Measurements from ENCODE around the gene SLC10A7. TPM values are rescaled to one million over a fixed set of nuclear protein-coding genes. Genes with fewer than 3 reads are reported as not detected.

Gene SLC10A7
- total and polyA plus RNA-seq, 2 of the 4 experiments (the other 2 are of a cell fraction), result 5.2 to 8.4 TPM

GRCh38 chr4:146207410-146207809 lies 314.3 kb downstream of the SLC10A7 start:
- CTCF ChIA-PET, result no interaction called here

More at GRCh38 chr4:146207410-146207809, 314.3 kb downstream of the SLC10A7 start:
- Histone ChIP-seq H2AK9ac (replicated peaks; ENCODE audit: low read depth, low read length, poor library complexity) (no peak overlapping the region), H3K4me1 (ENCODE audit: control insufficient read depth, insufficient read depth, low read length) (no peaks in the 10 kb centered on the region), H2BK20ac (ENCODE audit: low read depth, low read length) (no peak overlapping the region), H3K79me1 (ENCODE audit: low read depth in 1 of 2, low read length in 2 of 2) (no peaks in the 10 kb centered on the region), H3K4ac (ENCODE audit: low read depth, low read length) (no peak overlapping the region), H3K9me3 (ENCODE audit: control insufficient read depth, insufficient read depth, low read length) (no peaks in the 10 kb centered on the region), H3K27me3 (ENCODE audit: control insufficient read depth, insufficient read depth, low read length) (peaks cover 12% of the 10 kb centered on the region), H3K9ac (ENCODE audit: low read depth, low read length) (no peak overlapping the region), H4K91ac (ENCODE audit: insufficient read depth, low read depth, low read length) (no peak overlapping the region), H2BK120ac (ENCODE audit: low read depth, low read length) (no peak overlapping the region), H2AK5ac (ENCODE audit: low read depth, low read length) (no peak overlapping the region), H2BK5ac (ENCODE audit: low read depth, low read length, poor library complexity, severe bottlenecking) (no peak overlapping the region), H3K36me3 (ENCODE audit: control insufficient read depth, insufficient read depth, low read length) (no peaks in the 10 kb centered on the region), H4K5ac (ENCODE audit: low read depth, low read length) (no peak overlapping the region), H3K4me2 (ENCODE audit: low read depth, low read length) (no peak overlapping the region), H4K20me1 (ENCODE audit: insufficient read depth, low read length) (no peaks in the 10 kb centered on the region), H3K18ac (ENCODE audit: low read depth, low read length) (no peak overlapping the region), H2AFZ (replicated peaks; ENCODE audit: low read length, poor library complexity) (no peak overlapping the region), H3K14ac (replicated peaks; ENCODE audit: low read depth, low read length) (no peak overlapping the region), H3K23ac (ENCODE audit: low read depth, low read length) (no peak overlapping the region; the same call in 1 of the 2 replicates), H2BK15ac (ENCODE audit: low read depth, low read length) (no peak overlapping the region), H3K56ac (ENCODE audit: extremely low read depth, insufficient read depth, low read length) (no peak overlapping the region), H3K27ac (ENCODE audit: insufficient read depth, low read length) (no peak overlapping the region), H3K4me3 (ENCODE audit: insufficient read depth, low read depth, low read length) (no peak overlapping the region), H3K9me1 (ENCODE audit: insufficient read depth, low read length) (no peaks in the 10 kb centered on the region), H4K8ac (ENCODE audit: low read depth in 2 of 2, low read length in 2 of 2) (no peak overlapping the region)
- in situ Hi-C loops (cut with MboI; ENCODE audit: low sequenced_read_pairs), result no loop called here
- POLR2A ChIA-PET (ENCODE audit: unreplicated experiment), result no interaction called here
- WGBS, 2 experiments (ENCODE audit: extremely low coverage in 2 of 2, insufficient read length in 1 of 2), result 14% methylated on average over 1 of the region's 5 CpGs; no CpG with 5 or more reads in 1 of the 2 experiments
- DNase-seq, result no peak
- no peak for ATAC-seq (ENCODE audit: low read depth)
- TF ChIP-seq MXI1 (IDR thresholded peaks at IDR 0.05; ENCODE audit: borderline replicate concordance, low read depth, low read length) (no peak), MAFK (IDR thresholded peaks at IDR 0.05; ENCODE audit: low read depth, low read length) (no peak), RFX5 (IDR thresholded peaks at IDR 0.05; ENCODE audit: low read depth, low read length) (no peak)
- intact Hi-C loops (cut with micrococcal nuclease), result no loop called here
- BruUV-seq (replicated peaks), result no TSS peak
- dilution Hi-C loops (cut with HindIII; ENCODE audit: low sequenced_read_pairs, unreplicated experiment), result no loop called here

Small RNA genes lying within 50 kb of the gene (microRNA-seq; reads per million reads assigned to microRNA genes)
- 0 reads per million in 2 experiments for gene MIR7849 (ENCODE audit: insufficient read depth in 1 of 2, insufficient read length in 1 of 2, unreplicated experiment in 1 of 2)

Small RNA genes lying within 50 kb of the gene (small RNA-seq; reads per million reads assigned to genes)
- 0 reads per million in 5 experiments for gene MIR7849

Other genes starting within 250 kb of the SLC10A7 start
- gene POU4F2, start 117.0 kb upstream of the SLC10A7 start, total RNA-seq (2012; rRNA removed), result not detected in 2 replicates
- gene POU4F2, start 117.0 kb upstream of the SLC10A7 start, polyA plus RNA-seq (2012; rRNA removed), result not detected in 2 replicates